ENCODE data around the gene DLEU7. TPM values are rescaled to one million over a fixed set of nuclear protein-coding genes. Genes with fewer than 3 reads are reported as not detected.

DLEU7 gene
- total and polyA plus RNA-seq, 2 of the 8 experiments (the other 6 are each of a cell fraction or from before 2014, with no cell fraction given): 4.9 to 5.2 TPM

DNA sequence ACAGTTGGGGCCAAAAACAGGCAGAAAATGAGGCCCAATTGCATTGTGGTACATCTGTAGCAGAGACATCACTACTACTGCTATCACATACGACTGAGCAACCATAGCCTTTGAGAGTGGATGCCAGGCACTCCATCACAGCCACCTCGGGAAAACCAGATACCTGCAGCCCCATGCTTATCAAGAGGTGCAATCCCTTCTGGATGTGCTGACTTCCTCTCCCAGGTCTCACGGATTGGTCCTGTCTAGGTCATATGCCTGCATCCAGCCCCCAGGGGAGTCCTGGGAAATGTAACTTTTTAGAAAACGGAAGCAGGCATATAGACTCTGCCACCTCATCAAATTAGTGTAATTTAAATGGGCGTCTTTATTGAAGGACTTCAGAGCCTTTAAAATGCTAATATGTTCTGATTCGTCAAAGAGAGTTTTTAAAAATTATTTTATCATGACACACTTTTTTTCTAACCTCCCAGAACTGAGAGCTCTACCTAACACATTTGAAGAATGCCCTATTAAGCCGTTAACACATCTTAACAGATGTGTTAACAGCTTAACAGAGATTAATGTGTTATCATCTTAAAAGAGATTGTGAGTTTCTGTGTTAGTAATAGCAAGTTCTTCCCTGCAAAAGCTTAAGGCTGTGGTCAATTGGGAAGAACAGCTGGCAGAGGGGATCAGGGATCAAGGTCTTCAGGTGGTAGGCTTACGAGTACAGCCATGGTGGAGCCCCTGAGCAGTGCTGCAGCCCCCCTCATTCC, 63.9 kb downstream of the DLEU7 start:
- CTCF ChIA-PET (ENCODE audit: partially characterized antibody): interaction anchor here (1.3 kb wide), 1 partner anchor 21 kb away, joined by 4 read pairs; no protein-coding TSS in a partner anchor

More for the DNA sequence above, 63.9 kb downstream of the DLEU7 start:
- WGBS, 2 experiments (ENCODE audit: extremely low coverage in 1 of 2, insufficient coverage in 1 of 2, insufficient read length in 1 of 2, insufficient replicate concordance in 2 of 2, low coverage in 1 of 2, low lambda C conversion rate in 2 of 2, missing lambda C conversion rate in 1 of 2): 87% methylated on average over 8 of the region's 8 CpGs; no CpG with 5 or more reads in 1 of the 2 experiments
- Histone ChIP-seq H2BK120ac (replicated peaks; ENCODE audit: low read depth, low read length) (no peak overlapping the region), H3K4ac (replicated peaks; ENCODE audit: insufficient read length, low read depth, low read length) (no peak overlapping the region), H2AK5ac (ENCODE audit: low read depth, low read length) (no peak overlapping the region), H3K18ac (ENCODE audit: extremely low read depth, low read length) (no peak overlapping the region), H4K8ac (ENCODE audit: extremely low read depth, insufficient read depth, low read length) (no peak overlapping the region), H3K27me3 (replicated peaks in 1 of 4; ENCODE audit: control insufficient read depth in 3 of 4, extremely low read depth in 1 of 4, insufficient read depth in 3 of 4, low read length in 3 of 4) (no peaks in the 10 kb centered on the region; a peak in 1 of 7 replicates), H3K9me3 (ENCODE audit: insufficient read depth in 2 of 2, low read depth in 1 of 2, low read length in 1 of 2) (peaks cover 0 to 6% of the 10 kb centered on the region in 2 experiments; a peak in 1 of 4 replicates), H3K14ac (ENCODE audit: insufficient read length) (no peak overlapping the region), H3K27ac (ENCODE audit: low read depth, low read length) (no peak overlapping the region), H2BK12ac (ENCODE audit: low read depth, low read length) (no peak overlapping the region), H3K36me3 (ENCODE audit: control insufficient read depth in 2 of 4, insufficient read depth in 4 of 4, low read length in 3 of 4) (no peaks in the 10 kb centered on the region), H4K91ac (replicated peaks; ENCODE audit: insufficient read length, low read length) (no peak overlapping the region), H3K79me1 (ENCODE audit: low read depth, low read length) (no peaks in the 10 kb centered on the region), H3K4me2 (ENCODE audit: insufficient read depth in 1 of 2, low read depth in 2 of 2, low read length in 2 of 2) (no peak overlapping the region), H3K23ac (ENCODE audit: insufficient read length) (no peak overlapping the region), H3K79me2 (ENCODE audit: control insufficient read depth in 1 of 2, insufficient read depth in 2 of 2, low read length in 2 of 2) (no peaks in the 10 kb centered on the region), H3K56ac (replicated peaks; ENCODE audit: insufficient read length, low read depth, low read length) (no peak overlapping the region), H4K20me1 (replicated peaks in 1 of 2; ENCODE audit: control insufficient read depth in 1 of 2, insufficient read depth in 2 of 2, low read length in 2 of 2) (no peaks in the 10 kb centered on the region), H2BK15ac (ENCODE audit: low read length) (no peak overlapping the region), H3K4me1 (replicated peaks in 1 of 4; ENCODE audit: control insufficient read depth in 3 of 4, insufficient read depth in 4 of 4, low read length in 3 of 4) (no peaks in the 10 kb centered on the region; a peak in 2 of 7 replicates), H2AFZ (ENCODE audit: low read length) (no peak overlapping the region), H3K4me3 (ENCODE audit: extremely low read depth in 1 of 4, insufficient read depth in 2 of 4, low read depth in 3 of 4, low read length in 4 of 4) (no peak overlapping the region), H3K9ac (replicated peaks in 1 of 4; ENCODE audit: extremely low read depth in 1 of 4, low read depth in 3 of 4, low read length in 3 of 4) (no peak overlapping the region), H2BK5ac (ENCODE audit: low read depth, low read length) (no peak overlapping the region), H2BK20ac (ENCODE audit: low read length) (no peak overlapping the region), H4K5ac (ENCODE audit: insufficient read length, low read depth, low read length) (no peak overlapping the region), H3K23me2 (ENCODE audit: low read depth, low read length) (no peaks in the 10 kb centered on the region)
- FAIRE-seq (no peak), DNase-seq (ENCODE audit: low read depth in 1 of 2, low spot score in 2 of 2) (no peak)
- TF ChIP-seq SIRT6 (IDR thresholded peaks at IDR 0.05; ENCODE audit: low read length) (no peak), KDM5A (IDR thresholded peaks at IDR 0.05; ENCODE audit: low read length) (no peak), SIX5 (IDR thresholded peaks at IDR 0.05; ENCODE audit: low read depth, low read length) (no peak), JUN (IDR thresholded peaks at IDR 0.05; ENCODE audit: low read depth, low read length) (no peak), TAF7 (optimal IDR thresholded peaks at IDR 0.05; ENCODE audit: borderline replicate concordance, low read depth, low read length) (no peak), SIN3A (conservative IDR thresholded peaks at IDR 0.05 in 1 of 2, IDR thresholded peaks at IDR 0.05 in 1 of 2; ENCODE audit: low read depth in 1 of 2, low read length in 2 of 2) (no peak), CBX8 (IDR thresholded peaks at IDR 0.05; ENCODE audit: borderline replicate concordance, low read depth, low read length) (no peak), NANOG (IDR thresholded peaks at IDR 0.05; ENCODE audit: insufficient read depth, low read depth, low read length, poor library complexity, severe bottlenecking) (no peak), KDM1A (IDR thresholded peaks at IDR 0.05; ENCODE audit: borderline replicate concordance, low read length) (no peak), CEBPB (IDR thresholded peaks at IDR 0.05; ENCODE audit: low read depth, low read length) (no peak), FOSL1 (IDR thresholded peaks at IDR 0.05; ENCODE audit: insufficient read depth, low read depth, low read length) (no peak), POLR2AphosphoS5 (IDR thresholded peaks at IDR 0.05; ENCODE audit: low read depth, low read length) (no peak)
- POLR2A ChIA-PET (ENCODE audit: partially characterized antibody): no interaction called here

Data from H1 (cell line).